Chondrocyte (in vitro differentiated cells): Measurements from ENCODE around the gene GCAT. TPM values are rescaled to one million over a fixed set of nuclear protein-coding genes. Genes with fewer than 3 reads are reported as not detected.

Experiments used
- DNase-seq: peaks from one replicate; pipeline ENCODE4 v3.0.0; 2021; ENCODE audit warnings: mixed read lengths, low spot score
- H3K27ac Mint-ChIP-seq: one replicate; pipeline ENCODE4 v1.8.0; 2021; ENCODE audit warnings: mild to moderate bottlenecking, moderate library complexity, mixed read lengths; ENCODE audit not compliant: unreplicated experiment
- H3K27me3 Mint-ChIP-seq: 2 replicates; pipeline ENCODE4 v1.8.0; 2021; ENCODE audit warnings: low read depth, mixed read lengths
- H3K36me3 Mint-ChIP-seq: 2 replicates; pipeline ENCODE4 v1.8.0; 2021; ENCODE audit warnings: low read depth, mixed read lengths
- H3K4me1 Mint-ChIP-seq: 2 replicates; pipeline ENCODE4 v1.8.0; 2021; ENCODE audit warnings: low read depth, mild to moderate bottlenecking, mixed read lengths
- H3K4me3 Mint-ChIP-seq: one replicate; pipeline ENCODE4 v1.8.0; 2021; ENCODE audit warnings: mild to moderate bottlenecking, moderate library complexity, mixed read lengths; ENCODE audit not compliant: unreplicated experiment
- H3K9me3 Mint-ChIP-seq: 2 replicates; pipeline ENCODE4 v1.8.0; 2021; ENCODE audit warnings: low read depth, mixed read lengths
- CTCF ChIP-seq: fragments of 200-600 bp; sonication (generic); IDR thresholded peaks from 2 replicates; pipeline ENCODE4 v1.5.0; 2021; ENCODE audit warnings: antibody characterized with exemption, mild to moderate bottlenecking, moderate library complexity
- total RNA-seq: library from RNA; stranded (reverse); gene quantifications from 3 replicates; pipeline ENCODE4 v1.2.1, GENCODE V29; 2021

GCAT gene
- total RNA-seq, 1 donor from 2014 or later, result 24.8 TPM

DNA sequence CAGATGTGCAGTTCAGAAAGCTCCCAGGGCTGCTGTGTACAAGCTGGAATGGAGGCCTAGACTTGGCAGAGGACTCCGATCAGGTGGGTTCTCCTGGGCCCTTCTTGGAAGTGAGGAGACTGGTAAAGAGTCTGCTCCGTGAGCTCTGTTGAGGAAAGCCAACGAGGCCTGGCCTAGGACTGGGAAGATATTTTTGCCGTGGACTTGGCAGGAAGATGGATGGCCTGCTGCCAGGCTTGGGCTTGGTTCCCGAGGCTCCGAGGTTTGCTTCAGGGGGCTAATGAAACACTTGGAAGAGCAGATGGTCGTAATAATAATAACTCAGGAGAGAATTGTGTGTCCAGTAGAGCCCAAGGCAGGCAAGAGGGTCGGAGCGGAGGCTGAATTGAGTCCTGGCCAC, 19.3 kb downstream of the GCAT start:
- no peak for DNase-seq
- H3K4me1 Mint-ChIP-seq, result peaks cover 9% of the 10 kb centered on the region
- H3K4me3 Mint-ChIP-seq, result no peak overlapping the region
- H3K27me3 Mint-ChIP-seq, result peaks cover under 1% of the 10 kb centered on the region
- TF ChIP-seq CTCF, result no peak
- H3K9me3 Mint-ChIP-seq, result no peaks in the 10 kb centered on the region
- peak overlapping the region; percentile 37 for H3K27ac Mint-ChIP-seq
- peaks cover 8% of the 10 kb centered on the region for H3K36me3 Mint-ChIP-seq

GRCh38 chr22:37830093-37830842, 22.5 kb downstream of the GCAT start:
- Mint-ChIP-seq H3K36me3 (peaks cover 16% of the 10 kb centered on the region), H3K27me3 (no peaks in the 10 kb centered on the region), H3K4me3 (no peak overlapping the region), H3K9me3 (no peaks in the 10 kb centered on the region), H3K4me1 (peaks cover 7% of the 10 kb centered on the region), H3K27ac (no peak overlapping the region)
- DNase-seq, result no peak
- no peak for TF ChIP-seq CTCF

DNA sequence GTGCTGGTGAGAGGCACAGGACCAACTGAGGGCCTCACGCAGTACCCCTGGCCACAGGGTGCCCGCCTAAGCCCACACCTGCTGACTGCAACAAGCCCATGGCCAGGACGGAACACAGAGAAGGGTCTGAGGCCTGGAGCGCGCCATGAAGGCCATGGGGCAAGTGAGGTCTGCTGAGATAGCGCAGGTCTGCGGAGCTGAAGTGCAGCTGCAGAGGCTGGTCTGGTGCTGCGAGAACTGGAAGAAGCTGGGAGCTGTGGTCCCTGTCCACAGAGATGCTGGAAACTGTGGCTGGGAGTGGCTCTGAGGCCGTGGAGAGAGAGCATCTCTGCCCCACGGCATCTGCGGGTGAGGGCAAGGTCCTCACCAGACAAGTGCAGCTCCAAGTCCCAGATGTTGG, 23.7 kb downstream of the GCAT start:
- Mint-ChIP-seq H3K4me3 (no peak overlapping the region), H3K27ac (no peak overlapping the region), H3K27me3 (no peaks in the 10 kb centered on the region), H3K4me1 (peaks cover 7% of the 10 kb centered on the region), H3K36me3 (peaks cover 16% of the 10 kb centered on the region), H3K9me3 (no peaks in the 10 kb centered on the region)
- no peak for DNase-seq
- TF ChIP-seq CTCF, result no peak

DNA sequence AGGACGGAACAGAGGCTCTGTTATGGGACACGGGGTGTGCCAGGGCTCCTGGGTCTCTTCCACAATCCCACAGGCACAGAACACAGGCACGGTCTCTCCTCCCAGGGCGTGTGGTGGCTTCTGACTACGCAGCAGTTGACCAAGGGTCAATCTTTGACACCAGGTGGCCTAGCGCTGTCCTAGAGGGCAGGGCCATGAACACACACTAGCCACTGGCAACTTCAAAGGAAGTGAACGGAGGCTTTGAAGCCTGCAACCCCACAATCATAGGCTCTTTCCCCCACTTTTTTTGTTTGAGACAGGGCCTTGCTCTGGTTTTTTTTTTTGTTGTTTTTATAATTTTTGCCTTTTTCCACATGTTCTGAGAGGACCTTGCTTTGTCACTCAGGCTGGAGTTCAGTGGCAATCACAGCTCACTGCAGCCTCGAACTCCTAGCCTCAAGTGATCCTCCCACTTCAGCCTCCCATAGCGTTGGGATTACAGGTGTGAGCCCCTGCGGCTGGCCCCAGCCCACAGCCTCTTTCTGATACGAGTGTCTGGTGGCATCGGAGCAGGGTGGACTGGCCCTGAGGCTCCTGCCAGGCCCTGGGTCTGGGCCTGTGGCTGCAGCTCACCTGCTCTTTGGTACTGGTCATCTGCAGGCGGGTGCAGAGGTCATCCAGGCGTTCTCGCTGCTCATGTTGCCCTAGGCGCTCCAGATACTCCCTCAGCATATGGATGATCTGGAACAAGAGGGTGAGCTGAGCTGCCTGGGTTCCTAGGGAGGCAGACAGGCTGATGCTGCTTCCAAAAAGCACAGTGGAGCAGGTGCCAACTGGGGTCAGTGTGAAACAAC, 24.5 kb downstream of the GCAT start:
- H3K27me3 Mint-ChIP-seq, result no peaks in the 10 kb centered on the region
- no peak overlapping the region for H3K4me3 Mint-ChIP-seq
- peaks cover 18% of the 10 kb centered on the region for H3K36me3 Mint-ChIP-seq
- peaks cover under 1% of the 10 kb centered on the region for H3K4me1 Mint-ChIP-seq
- H3K27ac Mint-ChIP-seq, result no peak overlapping the region
- H3K9me3 Mint-ChIP-seq, result no peaks in the 10 kb centered on the region
- no peak for TF ChIP-seq CTCF
- no peak for DNase-seq

- DNase-seq, result no peak
- H3K27ac Mint-ChIP-seq, result peak overlapping the region; percentile 42
- peaks cover 15% of the 10 kb centered on the region for H3K4me1 Mint-ChIP-seq
- peaks cover 6% of the 10 kb centered on the region for H3K36me3 Mint-ChIP-seq
- no peaks in the 10 kb centered on the region for H3K27me3 Mint-ChIP-seq
- H3K4me3 Mint-ChIP-seq, result peak overlapping the region; percentile 73
- H3K9me3 Mint-ChIP-seq, result peaks cover 3% of the 10 kb centered on the region
- TF ChIP-seq CTCF, result no peak
Observed at GRCh38 chr22:37842015-37842793, 34.5 kb downstream of the GCAT start.
